ENCODE data around the gene ANKRD30BL.
"Not testable (repeated sequence)": the region's sequence is repeated elsewhere in the genome, so short reads cannot be mapped to it uniquely, and the experiment has no call there.

DNA sequence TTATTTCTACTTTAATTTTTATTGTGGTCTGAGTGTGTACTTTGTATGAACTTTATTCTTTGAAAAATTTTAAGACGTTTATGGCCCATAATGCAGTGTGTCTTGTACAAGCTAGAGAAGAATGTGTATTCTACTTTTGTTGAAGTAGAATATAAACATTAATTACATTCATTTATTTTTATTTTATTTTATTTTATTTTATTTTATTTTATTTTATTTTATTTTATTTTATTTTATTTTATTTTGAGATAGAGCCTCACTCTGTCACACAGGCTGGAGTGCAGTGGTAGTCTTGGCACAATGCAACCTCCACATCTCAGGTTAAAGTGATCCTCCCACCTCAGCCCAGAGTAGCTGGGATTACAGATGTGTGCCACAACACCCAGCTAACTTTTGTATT lies 5.3 kb upstream of the ANKRD30BL start:
- not testable (repeated sequence) for TF ChIP-seq POLR2A (IDR thresholded peaks at IDR 0.05)
- TF ChIP-seq, protein P1, sequence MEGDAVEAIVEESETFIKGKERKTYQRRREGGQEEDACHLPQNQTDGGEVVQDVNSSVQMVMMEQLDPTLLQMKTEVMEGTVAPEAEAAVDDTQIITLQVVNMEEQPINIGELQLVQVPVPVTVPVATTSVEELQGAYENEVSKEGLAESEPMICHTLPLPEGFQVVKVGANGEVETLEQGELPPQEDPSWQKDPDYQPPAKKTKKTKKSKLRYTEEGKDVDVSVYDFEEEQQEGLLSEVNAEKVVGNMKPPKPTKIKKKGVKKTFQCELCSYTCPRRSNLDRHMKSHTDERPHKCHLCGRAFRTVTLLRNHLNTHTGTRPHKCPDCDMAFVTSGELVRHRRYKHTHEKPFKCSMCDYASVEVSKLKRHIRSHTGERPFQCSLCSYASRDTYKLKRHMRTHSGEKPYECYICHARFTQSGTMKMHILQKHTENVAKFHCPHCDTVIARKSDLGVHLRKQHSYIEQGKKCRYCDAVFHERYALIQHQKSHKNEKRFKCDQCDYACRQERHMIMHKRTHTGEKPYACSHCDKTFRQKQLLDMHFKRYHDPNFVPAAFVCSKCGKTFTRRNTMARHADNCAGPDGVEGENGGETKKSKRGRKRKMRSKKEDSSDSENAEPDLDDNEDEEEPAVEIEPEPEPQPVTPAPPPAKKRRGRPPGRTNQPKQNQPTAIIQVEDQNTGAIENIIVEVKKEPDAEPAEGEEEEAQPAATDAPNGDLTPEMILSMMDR (IDR thresholded peaks at IDR 0.05) = not testable (repeated sequence)
